HepG2 (cell line): ENCODE results near the gene GUK1. TPM values are rescaled to one million over a fixed set of nuclear protein-coding genes. Genes with fewer than 3 reads are reported as not detected.
A peak's percentile ranks its signal among the peaks of the same experiment; 100 is the strongest.

Experiments
- ATF5 ChIP-seq: sonication (generic); formaldehyde crosslinking; IDR thresholded peaks from 2 replicates; pipeline ENCODE4 v1.4.0; 2020; ENCODE audit warnings: mild to moderate bottlenecking, low read depth, missing genetic modification reagents
- CHD2 ChIP-seq: IDR thresholded peaks from 2 replicates; pipeline ENCODE4 v1.6.1; 2011; ENCODE audit warnings: low read depth, low read length, improper control_type of control experiment
- CSRNP1 ChIP-seq: sonication (generic); formaldehyde crosslinking; IDR thresholded peaks from 2 replicates; pipeline ENCODE4 v1.8.1; 2023; ENCODE audit warnings: mild to moderate bottlenecking, missing genetic modification reagents
- MAFK ChIP-seq, 2 experiments: IDR thresholded peaks in 1 of 2; conservative IDR thresholded peaks in 1 of 2; 2 replicates each; pipeline ENCODE4 v1.6.1; 2011; ENCODE audit warnings: improper control_type of control experiment in 2 of 2, low read length in 2 of 2
- NFE2L2 ChIP-seq: fragments of 150-350 bp; IDR thresholded peaks from 2 replicates; pipeline ENCODE4 v1.6.1; 2014; ENCODE audit warnings: low read length
- PLSCR1 ChIP-seq: sonication (generic); formaldehyde crosslinking; IDR thresholded peaks from 2 replicates; pipeline ENCODE4 v1.5.0; 2020; ENCODE audit warnings: missing genetic modification reagents, mild to moderate bottlenecking, borderline replicate concordance
- PRDM15 ChIP-seq: sonication (generic); formaldehyde crosslinking; IDR thresholded peaks from 2 replicates; pipeline ENCODE4 v1.4.0; 2020; ENCODE audit warnings: missing genetic modification reagents
- PREB ChIP-seq: sonication (generic); formaldehyde crosslinking; IDR thresholded peaks from 2 replicates; pipeline ENCODE4 v1.4.0; 2020; ENCODE audit warnings: missing genetic modification reagents
- SALL2 ChIP-seq: sonication (generic); formaldehyde crosslinking; IDR thresholded peaks from 2 replicates; pipeline ENCODE4 v1.8.1; 2023; ENCODE audit warnings: mild to moderate bottlenecking, missing genetic modification reagents, inconsistent platforms
- SIX4 ChIP-seq: sonication (generic); formaldehyde crosslinking; IDR thresholded peaks from 2 replicates; pipeline ENCODE4 v1.4.0; 2020; ENCODE audit warnings: missing genetic modification reagents
- TEAD3 ChIP-seq: optimal IDR thresholded peaks from 2 replicates; pipeline ENCODE3; 2016; ENCODE audit warnings: borderline replicate concordance
- ZNF513 ChIP-seq: sonication (generic); formaldehyde crosslinking; conservative IDR thresholded peaks from 2 replicates; pipeline ENCODE4 v1.5.0; 2020; ENCODE audit warnings: missing genetic modification reagents
- ZNF670 ChIP-seq: sonication (generic); formaldehyde crosslinking; IDR thresholded peaks from 2 replicates; pipeline ENCODE4 v1.8.0; 2022; ENCODE audit warnings: mild to moderate bottlenecking, missing genetic modification reagents, borderline replicate concordance
- ZNF772 ChIP-seq: sonication (generic); formaldehyde crosslinking; IDR thresholded peaks from 2 replicates; pipeline ENCODE4 v1.5.0; 2020; ENCODE audit warnings: mild to moderate bottlenecking, missing genetic modification reagents
- ZSCAN31 ChIP-seq: sonication (generic); formaldehyde crosslinking; IDR thresholded peaks from 2 replicates; pipeline ENCODE4 v1.5.0; 2020; ENCODE audit warnings: low read depth, mild to moderate bottlenecking, missing genetic modification reagents
- ZUFSP ChIP-seq: sonication (generic); formaldehyde crosslinking; IDR thresholded peaks from 2 replicates; pipeline ENCODE4 v1.9.0; 2021; ENCODE audit warnings: missing genetic modification reagents, mild to moderate bottlenecking, borderline replicate concordance
- polyA plus RNA-seq, 8 experiments: library from polyadenylated mRNA; depleted of rRNA in 3 of 8; stranded (reverse) in 7 of 8; unstranded in 1 of 8; fragments of >200 nt; fragmentation: Illumina TruSeq in 4 of 8; extraction: Trizol in 4 of 8; gene quantifications; 2 replicates each; pipeline versions ENCODE4 v1.2.1 to v1.2.3, GENCODE V29; 2011 to 2016; ENCODE audit warnings: low read depth in 4 of 8, missing spikeins in 1 of 8, mixed read lengths in 1 of 8; ENCODE audit not compliant: insufficient read depth in 1 of 8
- total RNA-seq, 5 experiments: library from RNA; depleted of rRNA; stranded (reverse); fragments of >200 nt; fragmentation: Illumina TruSeq; extraction: Trizol; gene quantifications; 2 replicates each; pipeline ENCODE4 v1.2.3, GENCODE V29; 2016; ENCODE audit warnings: low read depth in 1 of 5

GUK1 gene
- total and polyA plus RNA-seq, 2 of the 13 experiments (the other 11 are each of a cell fraction or from before 2014, with no cell fraction given), result 116 to 154 TPM

- peak; percentile 74; the same call in 1 of the 2 replicates for TF ChIP-seq ATF5
- peak; percentile 87; the same call in 1 of the 2 replicates for TF ChIP-seq ZNF772
- 0 out of 2 replicates have a peak, but pooled peaks have one; percentile 36 for TF ChIP-seq ZNF670 (CRISPR knock-in tag)
- TF ChIP-seq ZSCAN31, result peak; percentile 92
- TF ChIP-seq ZNF513 (CRISPR knock-in tag), result 0 out of 2 replicates have a peak, but pooled peaks have one; percentile 37
- 0 out of 2 replicates have a peak, but pooled peaks have one; percentile 12 for TF ChIP-seq SIX4 (CRISPR knock-in tag)
- no peak for TF ChIP-seq MAFK (conservative IDR thresholded peaks at IDR 0.05 in 1 of 2, IDR thresholded peaks at IDR 0.05 in 1 of 2; ENCODE audit: low read length in 2 of 2)
- TF ChIP-seq PRDM15 (CRISPR knock-in tag), result peak; percentile 68
- TF ChIP-seq ZUFSP (CRISPR knock-in tag), result no peak
- TF ChIP-seq CSRNP1 (CRISPR knock-in tag), result no peak
- TF ChIP-seq PREB (CRISPR knock-in tag), result no peak; the same call in 1 of the 2 replicates
- no peak for TF ChIP-seq CHD2
- peak; percentile 86 for TF ChIP-seq SALL2
- no peak for TF ChIP-seq NFE2L2
- no peak for TF ChIP-seq PLSCR1
- no peak for TF ChIP-seq TEAD3 (CRISPR knock-in tag)
Measured at GRCh38 chr1:228102791-228103620, 37.1 kb upstream of the GUK1 start, which contains the start of gene C1orf35 (continued).
